ENCODE measurements around the gene A1CF.

A1CF gene

DNA sequence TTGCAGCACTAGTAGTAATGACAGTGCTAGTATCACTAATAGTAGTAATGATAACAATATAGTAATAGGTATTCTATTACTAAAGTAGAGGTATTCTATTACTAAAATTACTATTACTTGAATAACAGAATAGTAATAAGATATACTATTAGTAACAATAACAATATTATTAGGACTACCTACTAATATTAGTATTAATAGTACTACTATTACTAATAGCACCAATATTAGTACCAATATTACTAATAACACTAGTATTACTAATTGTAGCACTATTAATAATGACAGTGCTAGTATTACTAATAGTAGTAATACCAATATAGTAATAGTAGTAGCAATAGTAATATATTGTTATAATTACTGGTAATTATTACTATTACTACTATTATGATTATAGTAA lies 24.1 kb downstream of the A1CF start:
- no peak overlapping the region for H3K4me3 ChIP-seq (ENCODE audit: low read depth in 1 of 2, low read length in 2 of 2)
- no peaks in the 10 kb centered on the region for H3K4me1 ChIP-seq (ENCODE audit: insufficient read depth, low read length)
- no peaks in the 10 kb centered on the region for H3K9me3 ChIP-seq (ENCODE audit: low read length)
- no peaks in the 10 kb centered on the region for H3K27me3 ChIP-seq (ENCODE audit: control insufficient read depth in 1 of 2, insufficient read depth in 2 of 2, low read length in 2 of 2)
- H3K9ac ChIP-seq (ENCODE audit: low read length): no peak overlapping the region
- no peaks in the 10 kb centered on the region for H3K36me3 ChIP-seq (ENCODE audit: insufficient read depth, low read length)
- H3K27ac ChIP-seq (ENCODE audit: low read depth, low read length): no peak overlapping the region

GRCh38 chr10:50857579-50857978 lies 27.8 kb downstream of the A1CF start:
- Histone ChIP-seq H3K4me1 (ENCODE audit: insufficient read depth, low read length) (no peaks in the 10 kb centered on the region), H3K27ac (ENCODE audit: low read depth, low read length) (no peak overlapping the region), H3K27me3 (ENCODE audit: control insufficient read depth in 1 of 2, insufficient read depth in 2 of 2, low read length in 2 of 2) (no peaks in the 10 kb centered on the region), H3K9me3 (ENCODE audit: low read length) (no peaks in the 10 kb centered on the region), H3K4me3 (ENCODE audit: low read depth in 1 of 2, low read length in 2 of 2) (no peak overlapping the region), H3K9ac (ENCODE audit: low read length) (no peak overlapping the region), H3K36me3 (ENCODE audit: insufficient read depth, low read length) (no peaks in the 10 kb centered on the region)

- Histone ChIP-seq H3K27me3 (ENCODE audit: control insufficient read depth in 1 of 2, insufficient read depth in 2 of 2, low read length in 2 of 2) (no peaks in the 10 kb centered on the region), H3K4me3 (ENCODE audit: low read depth in 1 of 2, low read length in 2 of 2) (no peak overlapping the region), H3K27ac (ENCODE audit: low read depth, low read length) (no peak overlapping the region), H3K9ac (ENCODE audit: low read length) (no peak overlapping the region), H3K36me3 (ENCODE audit: insufficient read depth, low read length) (no peaks in the 10 kb centered on the region), H3K4me1 (ENCODE audit: insufficient read depth, low read length) (no peaks in the 10 kb centered on the region), H3K9me3 (ENCODE audit: low read length) (no peaks in the 10 kb centered on the region)
These were observed 30.0 kb downstream of the A1CF start for GRCh38 chr10:50855461-50855860.

GRCh38 chr10:50855015-50855414 lies 30.4 kb downstream of the A1CF start:
- H3K27ac ChIP-seq (ENCODE audit: low read depth, low read length): no peak overlapping the region
- no peaks in the 10 kb centered on the region for H3K36me3 ChIP-seq (ENCODE audit: insufficient read depth, low read length)

DNA sequence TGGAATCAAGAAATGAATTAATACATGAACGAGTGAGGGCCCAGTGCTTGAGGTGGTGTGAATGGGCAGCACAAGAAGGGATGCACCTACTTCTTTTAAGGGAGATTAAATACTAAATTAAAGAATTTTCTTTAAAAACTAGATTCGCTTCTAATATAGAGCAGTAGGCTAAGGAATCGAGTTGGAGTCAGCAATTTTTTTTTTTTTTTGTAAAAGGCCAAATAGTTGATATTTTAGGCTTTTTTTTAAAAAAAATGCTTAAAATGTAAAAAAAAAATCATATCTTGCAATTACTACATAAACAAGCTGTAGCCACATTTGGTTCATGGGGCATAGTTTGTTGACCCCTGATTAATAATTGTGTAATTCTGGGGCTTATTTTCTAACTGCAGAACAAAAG lies 31.9 kb downstream of the A1CF start:
- Histone ChIP-seq H3K9me3 (ENCODE audit: low read length) (no peaks in the 10 kb centered on the region), H3K27me3 (ENCODE audit: control insufficient read depth in 1 of 2, insufficient read depth in 2 of 2, low read length in 2 of 2) (no peaks in the 10 kb centered on the region), H3K27ac (ENCODE audit: low read depth, low read length) (no peak overlapping the region), H3K36me3 (ENCODE audit: insufficient read depth, low read length) (no peaks in the 10 kb centered on the region), H3K4me1 (ENCODE audit: insufficient read depth, low read length) (no peaks in the 10 kb centered on the region), H3K9ac (ENCODE audit: low read length) (no peak overlapping the region), H3K4me3 (ENCODE audit: low read depth in 1 of 2, low read length in 2 of 2) (no peak overlapping the region)

More at GRCh38 chr10:50855015-50855414, 30.4 kb downstream of the A1CF start:
- Histone ChIP-seq H3K4me3 (ENCODE audit: low read depth in 1 of 2, low read length in 2 of 2) (no peak overlapping the region), H3K9ac (ENCODE audit: low read length) (no peak overlapping the region), H3K9me3 (ENCODE audit: low read length) (no peaks in the 10 kb centered on the region), H3K4me1 (ENCODE audit: insufficient read depth, low read length) (no peaks in the 10 kb centered on the region), H3K27me3 (ENCODE audit: control insufficient read depth in 1 of 2, insufficient read depth in 2 of 2, low read length in 2 of 2) (no peaks in the 10 kb centered on the region)

GRCh38 chr10:50851884-50852671 lies 33.3 kb downstream of the A1CF start:
- no peak overlapping the region for H3K4me3 ChIP-seq (ENCODE audit: low read depth in 1 of 2, low read length in 2 of 2)
- no peak overlapping the region for H3K9ac ChIP-seq (ENCODE audit: low read length)
- no peaks in the 10 kb centered on the region for H3K9me3 ChIP-seq (ENCODE audit: low read length)
- no peak overlapping the region for H3K27ac ChIP-seq (ENCODE audit: low read depth, low read length)
- H3K27me3 ChIP-seq (ENCODE audit: control insufficient read depth in 1 of 2, insufficient read depth in 2 of 2, low read length in 2 of 2): no peaks in the 10 kb centered on the region
- H3K4me1 ChIP-seq (ENCODE audit: insufficient read depth, low read length): no peaks in the 10 kb centered on the region
- H3K36me3 ChIP-seq (ENCODE audit: insufficient read depth, low read length): no peaks in the 10 kb centered on the region

GRCh38 chr10:50850578-50851230 lies 34.7 kb downstream of the A1CF start:
- Histone ChIP-seq H3K9me3 (ENCODE audit: low read length) (no peaks in the 10 kb centered on the region), H3K27me3 (ENCODE audit: control insufficient read depth in 1 of 2, insufficient read depth in 2 of 2, low read length in 2 of 2) (no peaks in the 10 kb centered on the region), H3K36me3 (ENCODE audit: insufficient read depth, low read length) (no peaks in the 10 kb centered on the region), H3K4me3 (ENCODE audit: low read depth in 1 of 2, low read length in 2 of 2) (no peak overlapping the region), H3K9ac (ENCODE audit: low read length) (no peak overlapping the region), H3K4me1 (ENCODE audit: insufficient read depth, low read length) (no peaks in the 10 kb centered on the region), H3K27ac (ENCODE audit: low read depth, low read length) (no peak overlapping the region)

DNA sequence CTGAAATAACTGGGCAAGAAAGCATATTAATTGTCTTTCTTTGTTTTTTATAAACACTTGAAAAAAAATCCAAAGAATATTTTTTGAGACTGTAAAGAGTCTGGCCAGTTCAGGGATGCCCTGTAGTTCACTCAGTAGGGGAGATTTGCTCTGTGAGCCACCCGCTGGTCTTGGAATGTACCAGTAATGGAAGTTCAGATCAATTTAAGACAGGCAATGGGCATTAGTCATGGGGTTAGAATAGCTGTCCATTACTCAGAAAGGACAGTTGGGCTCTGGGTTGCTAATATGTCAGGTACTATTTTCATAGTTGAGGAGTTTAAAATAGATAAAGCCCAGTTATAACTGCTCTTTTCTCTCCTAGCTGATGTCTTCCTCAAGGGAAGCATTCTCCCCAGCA lies 38.7 kb downstream of the A1CF start:
- Histone ChIP-seq H3K9ac (ENCODE audit: low read length) (no peak overlapping the region), H3K27me3 (ENCODE audit: control insufficient read depth in 1 of 2, insufficient read depth in 2 of 2, low read length in 2 of 2) (no peaks in the 10 kb centered on the region), H3K9me3 (ENCODE audit: low read length) (no peaks in the 10 kb centered on the region), H3K36me3 (ENCODE audit: insufficient read depth, low read length) (no peaks in the 10 kb centered on the region), H3K27ac (ENCODE audit: low read depth, low read length) (no peak overlapping the region), H3K4me1 (ENCODE audit: insufficient read depth, low read length) (no peaks in the 10 kb centered on the region), H3K4me3 (ENCODE audit: low read depth in 1 of 2, low read length in 2 of 2) (no peak overlapping the region)

- Histone ChIP-seq H3K27ac (ENCODE audit: low read depth, low read length) (no peak overlapping the region), H3K36me3 (ENCODE audit: insufficient read depth, low read length) (no peaks in the 10 kb centered on the region), H3K4me1 (ENCODE audit: insufficient read depth, low read length) (no peaks in the 10 kb centered on the region), H3K4me3 (ENCODE audit: low read depth in 1 of 2, low read length in 2 of 2) (no peak overlapping the region), H3K9me3 (ENCODE audit: low read length) (no peaks in the 10 kb centered on the region), H3K27me3 (ENCODE audit: control insufficient read depth in 1 of 2, insufficient read depth in 2 of 2, low read length in 2 of 2) (no peaks in the 10 kb centered on the region), H3K9ac (ENCODE audit: low read length) (no peak overlapping the region)
These were observed 48.3 kb downstream of the A1CF start for GRCh38 chr10:50837095-50837494.

DNA sequence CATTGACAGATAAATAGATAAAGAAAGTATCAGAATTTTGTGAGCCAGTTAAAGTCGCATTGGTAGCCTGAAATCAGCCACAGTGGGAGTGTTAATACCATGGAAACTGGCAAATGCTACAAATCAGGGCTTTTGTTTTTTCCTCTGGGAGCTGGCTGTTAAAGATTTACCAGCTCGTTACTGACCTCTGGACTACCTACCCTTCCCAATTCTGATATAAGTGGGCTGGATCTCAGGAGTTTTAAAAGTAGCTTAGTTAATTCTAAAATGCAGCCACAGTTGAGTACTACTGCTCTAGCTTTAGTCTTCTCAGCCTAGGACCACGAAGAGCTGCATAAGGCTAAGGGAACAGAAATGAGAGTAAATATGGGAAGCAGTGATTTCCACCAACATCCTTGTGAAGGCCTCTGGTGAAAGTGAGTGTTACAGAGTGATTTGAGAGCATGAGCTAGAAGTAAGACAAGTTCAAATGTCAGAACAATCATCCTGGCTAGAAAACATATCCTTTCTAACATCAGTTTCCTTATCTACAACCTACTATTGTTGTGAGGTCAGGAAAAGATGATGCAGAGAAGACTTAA lies 53.2 kb downstream of the A1CF start:
- Histone ChIP-seq H3K9me3 (ENCODE audit: low read length) (no peaks in the 10 kb centered on the region), H3K9ac (ENCODE audit: low read length) (no peak overlapping the region), H3K36me3 (ENCODE audit: insufficient read depth, low read length) (no peaks in the 10 kb centered on the region), H3K4me1 (ENCODE audit: insufficient read depth, low read length) (no peaks in the 10 kb centered on the region), H3K27ac (ENCODE audit: low read depth, low read length) (no peak overlapping the region), H3K4me3 (ENCODE audit: low read depth in 1 of 2, low read length in 2 of 2) (no peak overlapping the region), H3K27me3 (ENCODE audit: control insufficient read depth in 1 of 2, insufficient read depth in 2 of 2, low read length in 2 of 2) (no peaks in the 10 kb centered on the region)

DNA sequence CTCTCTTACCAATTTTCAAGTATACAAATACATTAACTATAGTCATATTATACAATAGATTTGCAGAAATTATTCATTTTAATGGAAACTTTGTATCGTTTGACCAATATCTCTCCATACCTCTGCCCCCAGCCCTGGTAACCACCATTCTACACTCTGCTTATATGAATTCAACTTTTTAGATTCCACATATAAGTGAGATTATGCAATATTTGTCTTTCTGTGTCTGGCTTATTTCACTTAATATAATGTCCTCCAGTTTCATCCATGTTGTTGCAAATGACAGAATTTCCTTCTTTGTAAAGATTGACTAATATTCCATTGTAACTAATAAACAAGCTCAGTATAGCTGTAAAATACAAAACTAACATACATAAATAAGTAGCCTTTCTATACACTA lies 55.4 kb downstream of the A1CF start:
- Histone ChIP-seq H3K4me3 (ENCODE audit: low read depth in 1 of 2, low read length in 2 of 2) (no peak overlapping the region), H3K27ac (ENCODE audit: low read depth, low read length) (no peak overlapping the region), H3K9me3 (ENCODE audit: low read length) (no peaks in the 10 kb centered on the region), H3K27me3 (ENCODE audit: control insufficient read depth in 1 of 2, insufficient read depth in 2 of 2, low read length in 2 of 2) (no peaks in the 10 kb centered on the region), H3K36me3 (ENCODE audit: insufficient read depth, low read length) (no peaks in the 10 kb centered on the region), H3K9ac (ENCODE audit: low read length) (no peak overlapping the region), H3K4me1 (ENCODE audit: insufficient read depth, low read length) (no peaks in the 10 kb centered on the region)

Data from muscle layer of colon (tissue), 2 donors.